GM10248 (cell line): ENCODE measurements around the gene ANKRD17.

Source experiments
- CTCF ChIA-PET: fragments of 300-600 bp; sonication (Branson Sonifier 250); formaldehyde crosslinking; extraction: SDS; loops from one replicate; lab custom pipeline; 2021; ENCODE audit warnings: antibody characterized with exemption; lab: Yijun Ruan, JAX
- POLR2A ChIA-PET: fragments of 350-650 bp; sonication (Branson Sonifier 250); formaldehyde crosslinking; extraction: SDS; loops from one replicate; lab custom pipeline; 2020; ENCODE audit warnings: antibody characterized with exemption; lab: Yijun Ruan, JAX
- DNase-seq: peaks from one replicate; pipeline ENCODE4 v3.0.0; 2012; ENCODE audit errors: extremely low spot score
- CTCF ChIP-seq: IDR thresholded peaks from 2 replicates; pipeline ENCODE4 v1.5.1; 2012; ENCODE audit warnings: mild to moderate bottlenecking, low read depth; ENCODE audit errors: extremely low read depth, missing control alignments, control extremely low read depth

The ANKRD17 gene

DNA sequence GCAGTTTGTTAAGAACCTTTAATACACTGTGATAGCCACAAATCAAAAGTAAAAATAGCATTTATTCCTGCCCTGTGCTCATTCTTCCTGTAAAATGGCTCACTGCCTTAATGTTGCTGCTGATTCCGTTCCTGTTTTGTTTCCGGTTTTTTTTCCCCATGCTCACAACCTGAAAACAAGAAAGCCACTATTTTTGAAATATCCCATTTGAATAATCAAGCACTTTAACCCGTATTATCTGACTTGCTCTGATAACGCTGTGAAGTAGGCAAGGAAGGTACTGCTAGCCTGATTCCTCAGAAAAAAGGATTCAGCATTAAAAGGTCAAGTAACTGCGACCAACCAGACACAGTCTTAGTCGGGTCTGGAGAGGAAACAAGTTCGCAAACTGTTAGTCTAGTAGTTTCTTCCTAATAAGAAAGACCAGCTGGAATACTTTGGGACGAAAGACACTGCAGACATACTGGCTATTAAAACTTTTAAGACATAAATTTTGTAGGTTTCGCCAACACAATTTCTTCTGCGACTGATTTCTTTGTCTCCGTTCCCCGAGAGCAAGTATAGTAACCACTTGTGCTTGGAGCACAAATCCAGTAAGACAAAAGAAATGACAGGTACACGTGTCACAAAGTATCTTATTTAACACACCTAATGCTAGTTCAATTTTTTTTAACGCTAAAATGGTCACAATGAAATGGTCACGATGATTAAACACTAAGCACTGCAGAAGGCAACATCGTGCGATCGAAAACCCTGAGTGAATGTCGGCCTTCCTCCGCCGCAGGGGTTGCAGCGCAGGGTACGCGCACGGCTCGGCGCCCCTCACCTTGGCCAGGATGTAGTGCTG lies 189.9 kb downstream of the ANKRD17 start:
- TF ChIP-seq CTCF: no peak
- peak; percentile 13 for DNase-seq
- POLR2A ChIA-PET: no interaction called here
- CTCF ChIA-PET: interaction anchor here (1.8 kb wide), 1 partner anchor 10 kb away, joined by 4 read pairs; no protein-coding TSS in a partner anchor

DNA sequence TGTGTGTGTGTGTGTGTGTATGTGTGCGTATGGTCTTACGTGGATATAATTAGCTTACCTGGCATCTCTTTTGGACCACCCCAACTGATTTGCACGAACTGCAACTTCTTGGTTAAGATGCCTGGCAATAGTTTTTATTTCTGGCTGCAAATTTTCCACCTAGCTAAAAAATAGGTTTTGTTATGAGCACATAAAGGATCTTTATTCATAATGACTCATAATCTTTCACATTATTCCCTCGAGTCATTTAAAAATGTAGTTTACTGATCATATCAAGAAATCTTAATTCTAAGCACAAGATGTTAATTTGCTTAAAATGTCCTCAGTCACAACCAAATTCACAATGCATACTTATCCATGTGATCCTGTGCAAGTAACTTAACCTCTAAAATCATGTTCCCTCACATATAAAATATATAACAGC lies 190.6 kb downstream of the ANKRD17 start:
- DNase-seq: no peak
- no peak for TF ChIP-seq CTCF
- ChIA-PET CTCF (interaction anchor here (1.8 kb wide), 1 partner anchor 9 kb away, joined by 4 read pairs; no protein-coding TSS in a partner anchor), POLR2A (no interaction called here)

- ChIA-PET POLR2A (no interaction called here), CTCF (interaction anchor here (0.9 to 1.8 kb wide), 2 partner anchors 8 to 192 kb away, joined by 4 read pairs; partner anchors contain the start of gene ANKRD17)
- no peak for TF ChIP-seq CTCF
- DNase-seq: no peak
Measured at GRCh38 chr4:73066928-73067327, 191.7 kb downstream of the ANKRD17 start.

DNA sequence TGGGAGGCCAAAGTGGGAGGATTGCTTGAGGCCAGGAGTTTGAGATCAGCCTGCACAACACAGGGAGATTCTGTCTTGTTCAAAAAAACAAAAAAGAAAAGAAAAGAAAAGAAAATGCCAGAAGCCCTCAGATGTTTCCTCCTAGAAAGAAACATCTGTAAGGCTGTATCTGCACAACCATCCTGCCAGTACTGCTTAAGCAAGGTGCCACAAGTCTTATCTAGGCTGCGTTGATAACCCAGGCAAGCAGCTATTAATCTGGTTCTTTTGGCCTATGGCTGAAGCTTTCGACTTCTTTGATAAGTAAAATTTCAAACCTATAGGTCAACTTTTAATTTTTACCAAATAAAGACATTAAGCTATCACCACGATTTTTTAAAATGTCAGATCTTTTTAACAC lies 192.2 kb downstream of the ANKRD17 start:
- no peak for DNase-seq
- no peak for TF ChIP-seq CTCF
- ChIA-PET CTCF (interaction anchor here (0.9 kb wide), 1 partner anchor 193 kb away, joined by 4 read pairs; the partner anchor contains the start of gene ANKRD17), POLR2A (no interaction called here)

GRCh38 chr4:73064536-73064935 lies 194.1 kb downstream of the ANKRD17 start:
- no peak for TF ChIP-seq CTCF
- no peak for DNase-seq
- ChIA-PET POLR2A (no interaction called here), CTCF (interaction anchor here (0.9 to 1.1 kb wide), 2 partner anchors 15 to 193 kb away, joined by 3 to 4 read pairs; no protein-coding TSS in a partner anchor)

- DNase-seq: peak; percentile 32
- ChIA-PET POLR2A (no interaction called here), CTCF (interaction anchor here (1.4 kb wide), 1 partner anchor 10 kb away, joined by 5 read pairs; no protein-coding TSS in a partner anchor)
- no peak for TF ChIP-seq CTCF
Measured at GRCh38 chr4:73055241-73055897, 203.2 kb downstream of the ANKRD17 start.
